ENCODE data around the gene TSSK2.

The TSSK2 gene

GRCh38 chr22:19181786-19182471, 50.8 kb downstream of the TSSK2 start:
- no peak for DNase-seq (ENCODE audit: low spot score)

Data from SK-N-DZ (cell line).